ENCODE measurements around the gene IRF4.
"Not testable (repeated sequence)": the region's sequence is repeated elsewhere in the genome, so short reads cannot be mapped to it uniquely, and the experiment has no call there.

Gene IRF4

DNA sequence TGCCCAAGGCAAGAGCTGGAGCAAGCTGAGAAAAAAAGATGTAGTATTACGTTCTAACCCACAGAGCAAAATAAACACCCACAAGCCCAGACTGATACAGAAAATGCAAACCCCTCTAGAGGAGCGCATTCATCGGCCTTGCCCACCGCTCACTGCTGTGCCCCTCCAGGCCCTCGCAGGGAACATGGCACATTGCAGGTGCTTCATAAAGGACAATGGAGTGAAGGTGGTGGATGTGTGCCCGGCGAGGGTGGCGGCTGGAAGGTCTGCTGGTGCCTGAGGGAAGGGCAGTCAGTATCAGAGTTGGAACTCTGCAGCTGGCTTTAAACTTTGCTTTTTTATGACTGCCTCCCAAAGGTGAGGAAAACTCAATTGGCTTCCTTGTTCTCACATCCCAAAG is 18.5 kb upstream of the IRF4 start:
- Histone ChIP-seq H3K4me3 (ENCODE audit: low read length) (no peak overlapping the region), H3K27ac (ENCODE audit: low read length) (no peak overlapping the region), H3K9ac (ENCODE audit: low read length) (no peak overlapping the region), H3K36me3 (replicated peaks; ENCODE audit: low read depth, low read length) (no peaks in the 10 kb centered on the region), H3K27me3 (ENCODE audit: low read depth, low read length) (peaks cover 54% of the 10 kb centered on the region), H3K79me2 (ENCODE audit: low read length) (no peaks in the 10 kb centered on the region), H3K9me3 (ENCODE audit: insufficient read depth, low read length) (no peaks in the 10 kb centered on the region), H3K4me1 (ENCODE audit: low read length) (peaks cover 29% of the 10 kb centered on the region), H3K4me2 (ENCODE audit: low read length) (peak overlapping the region; percentile 34; the same call in 1 of the 2 replicates), H2AFZ (ENCODE audit: low read depth, low read length) (no peak overlapping the region), H4K20me1 (ENCODE audit: insufficient read depth, low read length) (no peaks in the 10 kb centered on the region)
- no peak for TF ChIP-seq EZH2phosphoT487 (IDR thresholded peaks at IDR 0.05; ENCODE audit: low read depth)
- TF ChIP-seq CTCF (IDR thresholded peaks at IDR 0.05; ENCODE audit: low read depth, low read length): no peak

GRCh38 chr6:373773-374724 is 17.5 kb upstream of the IRF4 start:
- no peak overlapping the region for H3K4me3 ChIP-seq (ENCODE audit: low read length)
- H3K27ac ChIP-seq (ENCODE audit: low read length): no peak overlapping the region
- H3K36me3 ChIP-seq (replicated peaks; ENCODE audit: low read depth, low read length): no peaks in the 10 kb centered on the region
- no peak overlapping the region for H2AFZ ChIP-seq (ENCODE audit: low read depth, low read length)
- H3K79me2 ChIP-seq (ENCODE audit: low read length): no peaks in the 10 kb centered on the region
- no peaks in the 10 kb centered on the region for H3K9me3 ChIP-seq (ENCODE audit: insufficient read depth, low read length)
- no peaks in the 10 kb centered on the region for H4K20me1 ChIP-seq (ENCODE audit: insufficient read depth, low read length)
- no peak overlapping the region for H3K4me2 ChIP-seq (ENCODE audit: low read length)
- H3K4me1 ChIP-seq (ENCODE audit: low read length): peaks cover 39% of the 10 kb centered on the region
- peaks cover 53% of the 10 kb centered on the region for H3K27me3 ChIP-seq (ENCODE audit: low read depth, low read length)
- no peak for TF ChIP-seq EZH2phosphoT487 (IDR thresholded peaks at IDR 0.05; ENCODE audit: low read depth)
- no peak for TF ChIP-seq CTCF (IDR thresholded peaks at IDR 0.05; ENCODE audit: low read depth, low read length)
- H3K9ac ChIP-seq (ENCODE audit: low read length): no peak overlapping the region

DNA sequence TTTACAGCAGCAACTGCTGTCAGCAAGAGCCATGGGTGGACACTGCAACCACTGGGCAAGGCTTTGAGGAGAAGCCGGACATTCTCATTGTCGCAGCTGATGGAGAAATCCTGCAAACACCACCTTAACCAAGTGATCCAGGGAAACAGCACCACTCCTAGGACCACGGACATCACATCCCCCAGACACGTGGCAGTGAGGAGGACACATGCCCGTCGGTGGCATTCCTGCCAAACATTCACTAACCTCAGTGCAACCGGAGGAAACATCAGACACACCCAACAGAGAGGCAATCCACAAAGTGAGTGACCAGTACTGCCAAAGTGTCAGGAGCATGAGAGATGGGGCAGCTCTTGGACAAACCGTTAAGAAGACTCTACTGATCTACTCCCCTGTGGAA is 16.6 kb upstream of the IRF4 start:
- TF ChIP-seq CTCF (IDR thresholded peaks at IDR 0.05; ENCODE audit: low read depth, low read length) (no peak), EZH2phosphoT487 (IDR thresholded peaks at IDR 0.05; ENCODE audit: low read depth) (no peak)
- no peak overlapping the region for H2AFZ ChIP-seq (ENCODE audit: low read depth, low read length)
- no peak overlapping the region for H3K4me2 ChIP-seq (ENCODE audit: low read length)
- H3K4me3 ChIP-seq (ENCODE audit: low read length): no peak overlapping the region
- H3K9ac ChIP-seq (ENCODE audit: low read length): no peak overlapping the region
- H3K27ac ChIP-seq (ENCODE audit: low read length): no peak overlapping the region
- H3K79me2 ChIP-seq (ENCODE audit: low read length): no peaks in the 10 kb centered on the region
- no peaks in the 10 kb centered on the region for H3K36me3 ChIP-seq (replicated peaks; ENCODE audit: low read depth, low read length)
- no peaks in the 10 kb centered on the region for H3K9me3 ChIP-seq (ENCODE audit: insufficient read depth, low read length)
- H4K20me1 ChIP-seq (ENCODE audit: insufficient read depth, low read length): no peaks in the 10 kb centered on the region
- peaks cover 48% of the 10 kb centered on the region for H3K4me1 ChIP-seq (ENCODE audit: low read length)
- peaks cover 59% of the 10 kb centered on the region for H3K27me3 ChIP-seq (ENCODE audit: low read depth, low read length)

DNA sequence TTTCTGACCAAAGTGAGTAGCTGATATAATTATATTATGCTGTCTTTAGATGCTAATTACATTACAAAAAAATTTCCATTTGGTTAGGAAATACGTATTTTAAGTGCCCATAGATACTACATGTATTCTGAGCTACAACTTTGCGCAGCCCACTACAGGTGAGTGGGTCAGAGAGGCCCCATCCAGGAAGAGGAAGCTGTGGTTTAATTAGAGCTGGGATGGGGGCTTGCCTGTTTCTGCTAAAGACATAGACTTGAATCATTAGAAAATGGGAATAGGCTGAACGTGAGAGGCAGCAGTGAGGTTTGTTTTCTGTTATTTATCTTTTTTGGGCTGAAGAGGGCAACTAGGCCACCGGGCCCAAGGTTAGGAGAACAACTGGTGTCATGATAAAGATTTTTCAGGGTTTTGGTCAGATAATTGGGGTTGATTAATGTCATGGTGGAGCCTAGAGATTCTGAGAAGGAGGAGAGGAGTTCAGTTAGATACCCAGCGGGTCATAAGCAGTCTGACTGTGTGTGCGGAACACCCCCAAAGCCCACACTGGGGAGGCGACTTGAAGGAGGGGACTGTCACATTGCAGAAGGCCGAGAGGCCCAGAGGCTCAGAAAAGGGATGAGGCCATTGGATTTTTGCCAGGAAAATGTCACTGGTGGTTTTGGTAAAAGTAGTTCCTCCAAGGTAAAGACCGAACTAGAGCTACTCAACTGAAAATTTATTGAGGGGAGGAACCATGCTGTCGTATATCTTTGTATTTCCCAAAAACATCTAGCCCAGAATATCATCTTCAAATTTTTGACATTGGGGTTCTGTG is 14.5 kb upstream of the IRF4 start:
- H3K9ac ChIP-seq (ENCODE audit: low read length): no peak overlapping the region
- H3K36me3 ChIP-seq (replicated peaks; ENCODE audit: low read depth, low read length): no peaks in the 10 kb centered on the region
- H3K4me2 ChIP-seq (ENCODE audit: low read length): peak overlapping the region; percentile 79
- peaks cover 69% of the 10 kb centered on the region for H3K27me3 ChIP-seq (ENCODE audit: low read depth, low read length)
- peaks cover 48% of the 10 kb centered on the region for H3K4me1 ChIP-seq (ENCODE audit: low read length)
- H3K79me2 ChIP-seq (ENCODE audit: low read length): no peaks in the 10 kb centered on the region
- TF ChIP-seq EZH2phosphoT487 (IDR thresholded peaks at IDR 0.05; ENCODE audit: low read depth): no peak
- TF ChIP-seq CTCF (IDR thresholded peaks at IDR 0.05; ENCODE audit: low read depth, low read length): no peak
- H4K20me1 ChIP-seq (ENCODE audit: insufficient read depth, low read length): no peaks in the 10 kb centered on the region
- no peak overlapping the region for H2AFZ ChIP-seq (ENCODE audit: low read depth, low read length)
- no peak overlapping the region; the same call in 1 of the 2 replicates for H3K27ac ChIP-seq (ENCODE audit: low read length)
- H3K4me3 ChIP-seq (ENCODE audit: low read length): peak overlapping the region; percentile 2; the same call in 1 of the 2 replicates
- no peaks in the 10 kb centered on the region for H3K9me3 ChIP-seq (ENCODE audit: insufficient read depth, low read length)

DNA sequence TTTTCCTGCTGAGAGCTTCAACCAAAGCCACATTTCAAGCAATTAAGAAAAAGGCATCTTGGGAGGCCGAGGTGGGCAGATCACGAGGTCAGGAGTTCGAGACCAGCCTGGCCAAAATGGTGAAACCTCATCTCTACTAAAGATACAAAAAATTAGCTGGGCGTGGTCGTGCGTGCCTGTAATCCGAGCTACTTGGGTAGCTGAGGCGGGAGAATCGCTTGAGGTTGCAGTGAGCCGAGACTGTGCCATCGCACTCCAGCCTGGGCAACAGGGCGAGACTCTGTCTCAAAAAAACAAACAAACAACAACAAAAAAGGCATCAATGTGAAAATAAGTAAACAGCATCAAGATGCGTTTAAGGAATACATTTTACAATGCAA is 13.9 kb upstream of the IRF4 start:
- not testable (repeated sequence) for H3K9me3 ChIP-seq (ENCODE audit: insufficient read depth, low read length); H3K79me2 ChIP-seq (ENCODE audit: low read length); H3K9ac ChIP-seq (ENCODE audit: low read length); H2AFZ ChIP-seq (ENCODE audit: low read depth, low read length); H4K20me1 ChIP-seq (ENCODE audit: insufficient read depth, low read length); H3K36me3 ChIP-seq (replicated peaks; ENCODE audit: low read depth, low read length)
- H3K4me2 ChIP-seq (ENCODE audit: low read length): peak overlapping the region; percentile 79
- peaks cover 67% of the 10 kb centered on the region for H3K27me3 ChIP-seq (ENCODE audit: low read depth, low read length)
- peaks cover 45% of the 10 kb centered on the region for H3K4me1 ChIP-seq (ENCODE audit: low read length)
- peak overlapping the region; percentile 54 for H3K4me3 ChIP-seq (ENCODE audit: low read length)
- H3K27ac ChIP-seq (ENCODE audit: low read length): peak overlapping the region; percentile 2; the same call in 1 of the 2 replicates

All from OCI-LY3 (cell line).